NT2/D1 (cell line): Measurements from ENCODE around the gene GREB1.

Source experiments
- SUZ12 ChIP-seq: IDR thresholded peaks from 2 replicates; pipeline ENCODE4 v1.6.1; 2011; ENCODE audit not compliant: insufficient read length, insufficient read depth; ENCODE audit errors: extremely low read depth
- YY1 ChIP-seq: IDR thresholded peaks from 2 replicates; pipeline ENCODE4 v1.6.1; 2011; ENCODE audit not compliant: insufficient read length, insufficient read depth
- ZNF274 ChIP-seq: IDR thresholded peaks from 2 replicates; pipeline ENCODE4 v1.6.1; 2011; ENCODE audit warnings: mild to moderate bottlenecking, low read depth, low read length

GRCh38 chr2:11498543-11499034 is 35.3 kb upstream of the GREB1 start:
- TF ChIP-seq ZNF274, result no peak
- no peak for TF ChIP-seq SUZ12
- TF ChIP-seq YY1, result no peak
